Neural cell (in vitro differentiated cells): ENCODE data around the gene PRDM15. TPM values are rescaled to one million over a fixed set of nuclear protein-coding genes. Genes with fewer than 3 reads are reported as not detected.
A peak's percentile ranks its signal among the peaks of the same experiment; 100 is the strongest.

Source experiments
- H2AFZ ChIP-seq: fragments of 200-600, 300-800 bp; sonication (generic), shearing (Covaris generic); 2 replicates; pipeline ENCODE4 v1.6.0; 2014; ENCODE audit warnings: low read depth, mild to moderate bottlenecking, antibody characterized with exemption, low read length, moderate library complexity
- H3F3A ChIP-seq: fragments of 200-600 bp; shearing (Covaris generic); 2 replicates; pipeline ENCODE4 v1.6.1; 2016; ENCODE audit warnings: mild to moderate bottlenecking, moderate library complexity, mixed read lengths, antibody characterized with exemption, low read length; ENCODE audit not compliant: insufficient read depth, poor library complexity, severe bottlenecking
- H3K27ac ChIP-seq: fragments of 200-600, 300-800 bp; sonication (generic), shearing (Covaris generic); 2 replicates; pipeline ENCODE4 v1.5.1; 2014; ENCODE audit warnings: mild to moderate bottlenecking, low read length, moderate library complexity
- H3K27me3 ChIP-seq: fragments of 300-800, 200-600 bp; sonication (generic), shearing (Covaris generic); 2 replicates; pipeline ENCODE4 v1.6.0; 2014; ENCODE audit warnings: mild to moderate bottlenecking, low read depth, low read length, moderate library complexity; ENCODE audit not compliant: insufficient read depth
- H3K36me3 ChIP-seq: fragments of 300-800, 200-600 bp; sonication (generic), shearing (Covaris generic); 2 replicates; pipeline ENCODE4 v1.5.1; 2014; ENCODE audit warnings: mild to moderate bottlenecking, antibody characterized with exemption, low read length, moderate library complexity; ENCODE audit not compliant: insufficient read depth
- H3K4me2 ChIP-seq: fragments of 300-800, 200-600 bp; sonication (generic), shearing (Covaris generic); 2 replicates; pipeline ENCODE4 v1.6.0; 2014; ENCODE audit warnings: mild to moderate bottlenecking, low read length
- H3K4me3 ChIP-seq: fragments of 300-800, 200-600 bp; sonication (generic), shearing (Covaris generic); 2 replicates; pipeline ENCODE4 v1.5.1; 2014; ENCODE audit warnings: mild to moderate bottlenecking, low read length, moderate library complexity
- H3K79me2 ChIP-seq: fragments of 200-600 bp; shearing (Covaris generic); replicated peaks from 2 replicates; pipeline ENCODE4 v1.6.0; 2014; ENCODE audit warnings: mild to moderate bottlenecking, low read length, moderate library complexity; ENCODE audit not compliant: insufficient read depth
- H3K9ac ChIP-seq: fragments of 300-800, 200-600 bp; sonication (generic), shearing (Covaris generic); 2 replicates; pipeline ENCODE4 v1.6.1; 2016; ENCODE audit warnings: mild to moderate bottlenecking, low read length, mixed read lengths
- H3K9me2 ChIP-seq: fragments of 200-600 bp; shearing (Covaris generic); 2 replicates; pipeline ENCODE4 v1.6.1; 2016; ENCODE audit warnings: mild to moderate bottlenecking, low read length, mixed read lengths; ENCODE audit not compliant: insufficient read depth
- H3K9me3 ChIP-seq: fragments of 200-600, 300-800 bp; sonication (generic), shearing (Covaris generic); 2 replicates; pipeline ENCODE4 v1.6.1; 2016; ENCODE audit warnings: mild to moderate bottlenecking, mixed run types, low read length, moderate library complexity, mixed read lengths
- H4K20me1 ChIP-seq: fragments of 200-600 bp; shearing (Covaris generic); 2 replicates; pipeline ENCODE4 v1.6.1; 2016; ENCODE audit warnings: mild to moderate bottlenecking, mixed run types; ENCODE audit not compliant: insufficient read depth
- CTCF ChIP-seq: fragments of 450-650 bp; IDR thresholded peaks from 2 replicates; pipeline ENCODE4 v1.5.1; 2014; ENCODE audit warnings: antibody characterized with exemption, mild to moderate bottlenecking, moderate library complexity; ENCODE audit not compliant: poor library complexity, severe bottlenecking
- EP300 ChIP-seq: fragments of 450-650 bp; conservative IDR thresholded peaks from 2 replicates; pipeline ENCODE4 v1.6.1; 2014; ENCODE audit warnings: antibody characterized with exemption, mild to moderate bottlenecking, moderate library complexity; ENCODE audit not compliant: poor library complexity, severe bottlenecking
- EZH2 ChIP-seq: fragments of 200-600, 300-800 bp; shearing (Covaris generic), sonication (generic); IDR thresholded peaks from 2 replicates; pipeline ENCODE4 v1.6.1; 2014; ENCODE audit warnings: antibody characterized with exemption, low read length, borderline replicate concordance, mild to moderate bottlenecking; ENCODE audit not compliant: insufficient read depth, poor library complexity, severe bottlenecking
- MXI1 ChIP-seq: fragments of 450-650 bp; conservative IDR thresholded peaks from 2 replicates; pipeline ENCODE4 v1.6.1; 2014; ENCODE audit warnings: antibody characterized with exemption, mild to moderate bottlenecking; ENCODE audit not compliant: poor library complexity, severe bottlenecking
- POLR2AphosphoS5 ChIP-seq: IDR thresholded peaks from 2 replicates; pipeline ENCODE4 v1.6.1; 2012
- RAD21 ChIP-seq: fragments of 450-650 bp; conservative IDR thresholded peaks from 2 replicates; pipeline ENCODE4 v1.6.1; 2014; ENCODE audit warnings: antibody characterized with exemption, mild to moderate bottlenecking, moderate library complexity
- REST ChIP-seq: IDR thresholded peaks from 2 replicates; pipeline ENCODE4 v1.6.1; 2012; ENCODE audit warnings: borderline replicate concordance
- SMC3 ChIP-seq: fragments of 450-650 bp; conservative IDR thresholded peaks from 2 replicates; pipeline ENCODE4 v1.6.1; 2014; ENCODE audit warnings: antibody characterized with exemption, mild to moderate bottlenecking, moderate library complexity; ENCODE audit not compliant: poor library complexity
- TAF1 ChIP-seq: IDR thresholded peaks from 2 replicates; pipeline ENCODE4 v1.6.1; 2012; ENCODE audit warnings: low read depth
- polyA plus RNA-seq: library from polyadenylated mRNA; depleted of rRNA; stranded (reverse); fragments of >200 nt; gene quantifications from 2 replicates; pipeline ENCODE4 v1.2.3, GENCODE V29; 2014

The PRDM15 gene
- polyA plus RNA-seq, 1 donor from 2014 or later = 4.1 TPM

DNA sequence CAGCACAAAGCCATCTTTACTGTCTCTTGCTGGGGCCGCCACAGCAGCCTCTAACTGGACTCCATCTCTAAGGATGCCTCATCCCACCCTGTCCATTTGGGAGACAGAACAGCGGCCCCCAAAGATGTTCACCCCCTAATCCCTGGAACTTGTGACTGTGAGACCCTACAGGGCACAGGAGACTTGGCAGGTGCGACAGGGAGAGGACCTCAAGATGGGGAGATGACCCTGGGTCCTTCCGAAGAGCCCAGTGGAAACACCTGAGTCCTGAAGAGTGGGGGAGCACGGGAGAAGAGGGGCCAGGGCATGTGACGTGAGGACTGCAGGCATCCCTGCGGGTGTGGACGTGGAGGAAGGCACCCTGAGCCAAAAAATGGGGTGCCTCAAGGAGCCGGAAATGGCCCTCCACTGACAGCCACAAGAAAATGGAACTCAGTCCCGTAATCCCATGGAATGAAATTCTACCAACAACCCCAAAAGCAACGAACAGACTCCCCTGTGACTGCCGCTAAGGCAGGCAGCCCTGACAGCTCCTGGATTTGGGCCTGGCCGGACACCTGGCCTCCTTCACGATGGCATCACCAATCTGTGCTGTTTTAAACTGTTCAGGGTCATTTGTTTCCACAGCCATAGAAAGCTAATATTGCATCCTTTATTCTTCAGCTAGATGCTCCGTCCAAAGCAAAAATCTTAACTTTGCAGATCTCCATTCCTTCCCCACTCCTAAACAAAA, 40.7 kb upstream of the PRDM15 start:
- Histone ChIP-seq H3K36me3 (no peaks in the 10 kb centered on the region), H3K27me3 (no peaks in the 10 kb centered on the region), H3K4me2 (peak overlapping the region; percentile 29), H3K4me3 (peak overlapping the region; percentile 32), H3K9ac (peak overlapping the region; percentile 22), H4K20me1 (no peaks in the 10 kb centered on the region), H3K27ac (peak overlapping the region; percentile 51), H3K9me3 (no peaks in the 10 kb centered on the region), H2AFZ (no peak overlapping the region), H3F3A (no peaks in the 10 kb centered on the region), H3K79me2 (no peaks in the 10 kb centered on the region), H3K9me2 (no peaks in the 10 kb centered on the region)
- no peak for TF ChIP-seq TAF1
- no peak for TF ChIP-seq EP300
- TF ChIP-seq SMC3 = no peak
- TF ChIP-seq RAD21 = no peak
- no peak for TF ChIP-seq POLR2AphosphoS5
- no peak for TF ChIP-seq MXI1
- TF ChIP-seq REST = no peak
- no peak for TF ChIP-seq EZH2
- no peak for TF ChIP-seq CTCF

DNA sequence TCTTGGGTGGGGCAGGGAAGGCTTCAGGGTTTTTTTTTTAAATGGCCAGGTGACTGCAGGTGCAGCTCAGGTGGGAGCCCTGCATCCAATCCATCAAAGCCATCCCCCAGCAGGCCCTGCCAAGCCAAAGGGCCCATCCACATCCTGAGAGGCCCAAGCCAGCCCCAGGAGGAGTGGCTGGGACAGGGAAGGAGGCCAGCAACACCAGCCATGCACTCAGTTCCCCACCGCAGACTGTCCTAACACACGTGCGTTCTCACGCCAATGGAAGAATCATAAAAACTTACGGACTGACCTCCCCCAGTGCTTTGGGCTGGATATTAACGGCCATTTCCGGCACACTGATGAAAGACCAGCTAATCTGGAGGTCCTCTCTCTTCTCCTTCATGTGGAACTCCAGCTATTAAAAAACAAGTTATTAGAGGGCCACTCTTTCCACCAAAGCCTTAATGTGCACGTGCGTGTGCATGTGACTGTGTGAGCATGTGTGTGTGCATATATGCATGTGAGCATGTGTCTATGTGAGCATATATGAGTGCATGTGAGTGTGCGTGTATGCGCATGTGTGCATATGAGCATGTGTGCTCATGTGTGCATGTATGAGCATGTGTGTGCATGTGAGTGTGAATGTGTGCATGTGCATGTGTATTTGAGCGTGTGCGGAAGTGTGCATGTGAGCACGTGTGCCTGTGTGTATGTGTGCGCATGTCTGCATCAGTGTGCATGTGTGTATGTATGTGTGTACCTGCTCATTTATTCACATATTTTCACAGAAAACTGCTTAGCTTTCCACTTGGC, 39.6 kb upstream of the PRDM15 start:
- no peaks in the 10 kb centered on the region for H3K9me3 ChIP-seq
- no peaks in the 10 kb centered on the region for H3K27me3 ChIP-seq
- H3K4me3 ChIP-seq = no peak overlapping the region
- H4K20me1 ChIP-seq = no peaks in the 10 kb centered on the region
- TF ChIP-seq REST (no peak), TAF1 (no peak), EP300 (no peak), POLR2AphosphoS5 (no peak), MXI1 (no peak), CTCF (no peak), EZH2 (no peak), RAD21 (no peak), SMC3 (no peak)
- H3K4me2 ChIP-seq = no peak overlapping the region
- H3K9ac ChIP-seq = no peak overlapping the region
- H3K9me2 ChIP-seq = no peaks in the 10 kb centered on the region
- no peak overlapping the region for H2AFZ ChIP-seq
- H3K27ac ChIP-seq = peak overlapping the region; percentile 8
- no peaks in the 10 kb centered on the region for H3K36me3 ChIP-seq
- no peaks in the 10 kb centered on the region for H3F3A ChIP-seq
- H3K79me2 ChIP-seq = no peaks in the 10 kb centered on the region
